HepG2 (cell line): ENCODE measurements around the gene JSRP1.

ENCODE experiments used
- MAX ChIP-seq: IDR thresholded peaks from 2 replicates; pipeline ENCODE4 v1.6.1; 2012; ENCODE audit warnings: inconsistent platforms
- RNF2 ChIP-seq: fragments of 450-650 bp; conservative IDR thresholded peaks from 2 replicates; pipeline ENCODE4 v1.6.1; 2016; ENCODE audit warnings: low read depth
- SOX6 ChIP-seq, 2 experiments: fragments of 450-650 bp in 1 of 2; sonication (generic) in 1 of 2; formaldehyde crosslinking in 1 of 2; IDR thresholded peaks; 2 replicates each; pipeline versions ENCODE4 v1.4.0 to v1.6.1; 2017 to 2020; ENCODE audit warnings: antibody characterized with exemption in 1 of 2, mild to moderate bottlenecking in 1 of 2, missing genetic modification reagents in 1 of 2
- TF ChIP-seq, protein P1 (sequence below): sonication (generic); formaldehyde crosslinking; IDR thresholded peaks from 2 replicates; pipeline ENCODE4 v1.5.0; 2020; ENCODE audit warnings: mild to moderate bottlenecking, missing genetic modification reagents, moderate library complexity

DNA sequence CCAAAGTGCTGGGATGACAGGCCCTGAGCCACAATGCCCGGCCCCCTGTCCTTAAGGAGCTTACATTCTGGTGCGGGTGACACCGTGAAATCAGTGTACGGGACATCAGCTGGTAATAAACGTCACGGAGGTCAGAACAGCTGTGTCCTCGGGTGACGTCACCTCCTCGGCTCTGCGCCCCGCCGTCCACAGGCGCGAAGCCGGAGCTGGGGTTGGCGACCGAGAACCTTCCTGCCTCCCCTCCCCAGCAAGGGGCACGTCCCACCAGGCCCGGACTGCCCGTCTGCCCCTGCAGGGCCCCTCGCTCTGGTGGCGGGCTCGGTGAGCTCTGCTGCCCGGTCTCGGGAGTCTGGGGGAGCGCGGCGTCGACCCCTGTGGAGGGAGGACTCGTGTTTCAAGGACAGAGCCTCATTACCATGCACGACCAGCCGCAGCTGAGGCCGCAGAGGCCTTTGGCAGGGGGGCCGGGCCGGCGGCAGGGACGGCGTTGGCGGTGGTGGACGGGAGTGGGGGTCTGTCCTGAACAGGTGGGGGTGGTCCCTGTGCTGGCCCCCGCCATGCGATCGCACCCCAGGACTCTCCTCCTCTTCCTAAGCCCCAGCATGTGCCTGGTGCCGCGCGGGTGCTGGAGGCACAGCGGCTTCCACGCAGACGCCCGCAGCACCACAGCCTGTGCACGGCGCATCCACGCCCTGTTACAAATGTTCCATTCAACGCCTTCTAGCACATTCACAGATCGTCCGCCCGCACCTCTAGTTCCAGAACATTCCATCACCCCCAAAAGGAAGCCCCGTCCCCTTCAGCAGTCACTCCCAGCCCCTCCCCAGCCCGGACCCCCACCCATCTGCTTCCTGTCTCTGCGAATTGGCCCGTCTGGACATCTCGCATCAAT is 46.3 kb upstream of the JSRP1 start:
- TF ChIP-seq SOX6 (IDR thresholded peaks at IDR 0.05) (no peak), SOX6 (CRISPR knock-in tag; IDR thresholded peaks at IDR 0.05) (no peak), RNF2 (no peak), MAX (no peak)
- TF ChIP-seq, protein P1, sequence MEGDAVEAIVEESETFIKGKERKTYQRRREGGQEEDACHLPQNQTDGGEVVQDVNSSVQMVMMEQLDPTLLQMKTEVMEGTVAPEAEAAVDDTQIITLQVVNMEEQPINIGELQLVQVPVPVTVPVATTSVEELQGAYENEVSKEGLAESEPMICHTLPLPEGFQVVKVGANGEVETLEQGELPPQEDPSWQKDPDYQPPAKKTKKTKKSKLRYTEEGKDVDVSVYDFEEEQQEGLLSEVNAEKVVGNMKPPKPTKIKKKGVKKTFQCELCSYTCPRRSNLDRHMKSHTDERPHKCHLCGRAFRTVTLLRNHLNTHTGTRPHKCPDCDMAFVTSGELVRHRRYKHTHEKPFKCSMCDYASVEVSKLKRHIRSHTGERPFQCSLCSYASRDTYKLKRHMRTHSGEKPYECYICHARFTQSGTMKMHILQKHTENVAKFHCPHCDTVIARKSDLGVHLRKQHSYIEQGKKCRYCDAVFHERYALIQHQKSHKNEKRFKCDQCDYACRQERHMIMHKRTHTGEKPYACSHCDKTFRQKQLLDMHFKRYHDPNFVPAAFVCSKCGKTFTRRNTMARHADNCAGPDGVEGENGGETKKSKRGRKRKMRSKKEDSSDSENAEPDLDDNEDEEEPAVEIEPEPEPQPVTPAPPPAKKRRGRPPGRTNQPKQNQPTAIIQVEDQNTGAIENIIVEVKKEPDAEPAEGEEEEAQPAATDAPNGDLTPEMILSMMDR (CRISPR knock-in tag): no peak
